LNCaP clone FGC (cell line): ENCODE results near the gene FAM241A.

Source experiments
- DNase-seq: peaks from one replicate; pipeline ENCODE4 v3.0.0-alpha.2; 2011; ENCODE audit warnings: low read depth
- H3K4me3 ChIP-seq: 2 replicates; pipeline ENCODE4 v1.5.1; 2011; ENCODE audit warnings: mild to moderate bottlenecking, low read depth, low read length, control low read depth
- CTCF ChIP-seq: IDR thresholded peaks from 2 replicates; pipeline ENCODE4 v1.5.1; 2012; ENCODE audit warnings: mild to moderate bottlenecking; ENCODE audit not compliant: control insufficient read depth, insufficient read depth; ENCODE audit errors: extremely low read depth

The FAM241A gene

GRCh38 chr4:112136551-112136950, 8.7 kb upstream of the FAM241A start:
- no peak for TF ChIP-seq CTCF
- DNase-seq, result no peak

GRCh38 chr4:112138538-112138937, 6.7 kb upstream of the FAM241A start:
- no peak for DNase-seq
- no peak overlapping the region for H3K4me3 ChIP-seq
- TF ChIP-seq CTCF, result no peak

More at GRCh38 chr4:112136551-112136950, 8.7 kb upstream of the FAM241A start:
- no peak overlapping the region for H3K4me3 ChIP-seq

GRCh38 chr4:112140536-112140935, 4.7 kb upstream of the FAM241A start:
- no peak for TF ChIP-seq CTCF
- no peak overlapping the region for H3K4me3 ChIP-seq
- DNase-seq, result no peak

- no peak for TF ChIP-seq CTCF
- H3K4me3 ChIP-seq, result no peak overlapping the region
- no peak for DNase-seq
These were observed 3.7 kb upstream of the FAM241A start for GRCh38 chr4:112141366-112142138.

- TF ChIP-seq CTCF, result no peak
- H3K4me3 ChIP-seq, result no peak overlapping the region
- DNase-seq, result no peak
These were observed 3.1 kb upstream of the FAM241A start for GRCh38 chr4:112142182-112142581.

- no peak for DNase-seq
- H3K4me3 ChIP-seq, result no peak overlapping the region
- no peak for TF ChIP-seq CTCF
These were observed 1.5 kb upstream of the FAM241A start for GRCh38 chr4:112143781-112144180.
